ENCODE data around the gene TRAPPC14.

DNA sequence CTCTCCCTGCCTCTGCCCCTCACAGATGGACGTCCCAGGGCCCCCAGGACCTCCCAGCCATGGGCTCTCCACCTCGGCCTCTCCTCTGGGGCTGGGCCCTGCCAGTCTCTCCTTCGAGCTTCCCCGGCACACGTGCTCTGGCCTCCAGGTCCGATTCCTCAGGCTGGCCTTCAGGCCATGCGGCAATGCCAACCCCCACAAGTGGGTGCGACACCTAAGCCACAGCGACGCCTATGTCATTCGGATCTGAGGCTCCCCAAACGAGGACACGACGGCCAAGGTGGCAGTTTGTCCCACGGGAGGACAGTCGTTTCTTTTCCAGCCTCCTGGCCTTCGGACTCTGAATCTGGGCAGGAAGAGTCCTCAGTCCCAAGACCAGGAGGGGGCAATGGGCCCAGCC lies 51.9 kb downstream of the TRAPPC14 start:
- TF ChIP-seq CTCF (IDR thresholded peaks at IDR 0.05): no peak
- TF ChIP-seq EZH2 (IDR thresholded peaks at IDR 0.05): no peak
- no peak for TF ChIP-seq EZH2phosphoT487 (IDR thresholded peaks at IDR 0.05)

All from neural progenitor cell (in vitro differentiated cells).